DND-41 (cell line): ENCODE results near the gene MYO1D.

Experiments
- ATAC-seq: fragments of 200-7000 bp; cut with Tn5 transposase; 3 replicates; pipeline ENCODE4 v1.9.1; 2021; ENCODE audit warnings: low read depth; ENCODE audit not compliant: insufficient read depth
- DNase-seq: peaks from one replicate; pipeline ENCODE4 v3.0.0-alpha.2; 2020
- H2AFZ ChIP-seq: 2 replicates; pipeline ENCODE4 v1.6.0; 2012; ENCODE audit warnings: low read depth, low read length
- H3K27ac ChIP-seq: 2 replicates; pipeline ENCODE4 v1.5.1; 2012; ENCODE audit warnings: low read length, inconsistent platforms
- H3K27me3 ChIP-seq: fragments of 200-600 bp; sonication (generic); 2 replicates; pipeline ENCODE4 v1.6.0; 2012; ENCODE audit warnings: low read length, mild to moderate bottlenecking, inconsistent platforms; ENCODE audit not compliant: insufficient read depth, poor library complexity
- H3K36me3 ChIP-seq: 2 replicates; pipeline ENCODE4 v1.5.1; 2012; ENCODE audit warnings: low read length, inconsistent platforms; ENCODE audit not compliant: insufficient read depth
- H3K4me1 ChIP-seq: 2 replicates; pipeline ENCODE4 v1.5.1; 2012; ENCODE audit warnings: mild to moderate bottlenecking, low read length; ENCODE audit not compliant: insufficient read depth
- H3K4me2 ChIP-seq: 2 replicates; pipeline ENCODE4 v1.6.0; 2012; ENCODE audit warnings: mild to moderate bottlenecking, moderate library complexity, low read length, inconsistent platforms; ENCODE audit not compliant: insufficient read depth
- H3K4me3 ChIP-seq, 2 experiments: fragments of 200-600 bp in 1 of 2; shearing (Covaris generic) in 1 of 2; 2 replicates each; pipeline ENCODE4 v1.5.1; 2012 to 2016; ENCODE audit warnings: inconsistent platforms in 2 of 2, low read length in 2 of 2, mild to moderate bottlenecking in 2 of 2, low read depth in 1 of 2, moderate library complexity in 1 of 2
- H3K79me2 ChIP-seq: 2 replicates; pipeline ENCODE4 v1.6.0; 2012; ENCODE audit warnings: low read length, inconsistent platforms; ENCODE audit not compliant: insufficient read depth
- H3K9ac ChIP-seq: 2 replicates; pipeline ENCODE4 v1.6.0; 2012; ENCODE audit warnings: low read depth, mild to moderate bottlenecking, inconsistent platforms, low read length, moderate library complexity
- H3K9me3 ChIP-seq: 2 replicates; pipeline ENCODE4 v1.5.1; 2012; ENCODE audit warnings: low read length, moderate library complexity, mild to moderate bottlenecking, inconsistent platforms; ENCODE audit not compliant: insufficient read depth, severe bottlenecking
- H4K20me1 ChIP-seq: 2 replicates; pipeline ENCODE4 v1.6.0; 2012; ENCODE audit warnings: low read length; ENCODE audit not compliant: insufficient read depth
- EZH2 ChIP-seq: IDR thresholded peaks from 3 replicates; pipeline ENCODE4 v1.6.1; 2012; ENCODE audit warnings: borderline replicate concordance, low read depth, mild to moderate bottlenecking, moderate library complexity, low read length, inconsistent platforms; ENCODE audit not compliant: severe bottlenecking
- TF ChIP-seq, protein P1 (sequence below): IDR thresholded peaks from 2 replicates; pipeline ENCODE4 v1.5.1; 2012; ENCODE audit warnings: borderline replicate concordance, low read length, moderate library complexity, mild to moderate bottlenecking; ENCODE audit not compliant: poor library complexity, severe bottlenecking; ENCODE audit errors: extremely low read depth

Gene MYO1D

DNA sequence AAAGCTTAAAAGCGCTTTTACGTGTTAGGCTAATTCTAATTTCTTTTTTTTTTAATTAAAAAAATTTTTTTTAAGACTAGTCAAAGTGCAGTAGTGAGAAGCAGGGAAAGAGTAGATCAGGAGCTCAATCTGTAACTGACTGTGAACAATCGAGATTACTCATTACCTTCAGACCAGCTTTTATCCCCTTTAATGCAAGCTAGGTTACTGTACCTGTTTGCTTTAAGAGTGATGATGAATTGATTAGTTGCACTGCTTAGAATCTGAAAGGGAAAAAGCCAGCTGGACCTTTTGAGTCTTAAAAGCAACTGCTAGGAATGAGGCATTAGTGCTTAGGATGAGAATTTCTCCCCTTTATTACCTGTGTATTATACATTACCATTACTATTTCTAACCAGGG lies 413.6 kb downstream of the MYO1D start:
- H3K36me3 ChIP-seq = peaks cover 96% of the 10 kb centered on the region
- no peak for DNase-seq
- H3K27me3 ChIP-seq = no peaks in the 10 kb centered on the region
- H4K20me1 ChIP-seq = peaks cover 52% of the 10 kb centered on the region; the same call in 1 of the 2 replicates
- no peak overlapping the region for H2AFZ ChIP-seq
- no peak for ATAC-seq
- H3K27ac ChIP-seq = no peak overlapping the region
- H3K4me3 ChIP-seq = no peak overlapping the region
- no peak overlapping the region for H3K4me2 ChIP-seq
- no peaks in the 10 kb centered on the region for H3K9me3 ChIP-seq
- H3K79me2 ChIP-seq = peaks cover 77% of the 10 kb centered on the region
- TF ChIP-seq, protein P1, sequence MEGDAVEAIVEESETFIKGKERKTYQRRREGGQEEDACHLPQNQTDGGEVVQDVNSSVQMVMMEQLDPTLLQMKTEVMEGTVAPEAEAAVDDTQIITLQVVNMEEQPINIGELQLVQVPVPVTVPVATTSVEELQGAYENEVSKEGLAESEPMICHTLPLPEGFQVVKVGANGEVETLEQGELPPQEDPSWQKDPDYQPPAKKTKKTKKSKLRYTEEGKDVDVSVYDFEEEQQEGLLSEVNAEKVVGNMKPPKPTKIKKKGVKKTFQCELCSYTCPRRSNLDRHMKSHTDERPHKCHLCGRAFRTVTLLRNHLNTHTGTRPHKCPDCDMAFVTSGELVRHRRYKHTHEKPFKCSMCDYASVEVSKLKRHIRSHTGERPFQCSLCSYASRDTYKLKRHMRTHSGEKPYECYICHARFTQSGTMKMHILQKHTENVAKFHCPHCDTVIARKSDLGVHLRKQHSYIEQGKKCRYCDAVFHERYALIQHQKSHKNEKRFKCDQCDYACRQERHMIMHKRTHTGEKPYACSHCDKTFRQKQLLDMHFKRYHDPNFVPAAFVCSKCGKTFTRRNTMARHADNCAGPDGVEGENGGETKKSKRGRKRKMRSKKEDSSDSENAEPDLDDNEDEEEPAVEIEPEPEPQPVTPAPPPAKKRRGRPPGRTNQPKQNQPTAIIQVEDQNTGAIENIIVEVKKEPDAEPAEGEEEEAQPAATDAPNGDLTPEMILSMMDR = no peak
- TF ChIP-seq EZH2 = no peak
- H3K9ac ChIP-seq = no peak overlapping the region
- H3K4me1 ChIP-seq = no peaks in the 10 kb centered on the region

DNA sequence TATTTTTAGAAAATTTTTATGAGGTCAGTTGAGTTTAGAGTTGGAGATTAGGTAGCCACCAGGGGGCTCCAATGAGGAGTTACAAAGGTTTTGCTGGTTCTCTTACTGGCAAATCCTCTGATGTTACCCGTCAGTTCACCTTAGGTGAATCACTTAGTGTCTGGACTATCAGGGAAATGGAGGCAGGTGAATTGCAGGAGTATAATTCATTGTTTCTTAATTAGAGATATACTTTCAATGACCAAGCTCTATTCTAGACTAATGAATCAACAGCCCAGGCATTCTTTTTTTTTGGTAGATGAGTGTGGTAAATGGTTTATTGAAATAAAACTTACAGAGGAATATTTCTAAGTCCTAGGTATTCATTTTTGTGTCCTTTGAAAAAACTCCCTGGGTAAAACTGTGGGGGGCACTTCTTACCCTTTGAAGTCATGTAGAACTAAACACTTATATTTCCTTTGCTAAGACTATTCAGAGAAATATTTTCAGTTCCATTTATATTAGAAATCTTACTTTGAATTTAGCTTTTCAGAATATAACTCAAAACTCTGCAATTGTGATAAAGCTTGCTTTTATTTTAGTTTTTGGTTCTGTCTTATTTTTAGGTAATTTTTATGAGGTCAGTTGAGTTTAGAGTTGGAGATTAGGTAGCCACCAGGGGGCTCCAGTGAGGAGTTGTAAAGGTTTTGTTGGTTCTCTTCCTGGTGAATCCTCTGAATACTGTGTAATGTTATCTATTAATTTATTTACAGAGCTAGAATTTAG lies 414.9 kb downstream of the MYO1D start:
- TF ChIP-seq EZH2 = no peak
- TF ChIP-seq, protein P1 = peak; percentile 69
- H2AFZ ChIP-seq = no peak overlapping the region
- H4K20me1 ChIP-seq = peaks cover 57% of the 10 kb centered on the region; the same call in 1 of the 2 replicates
- no peak overlapping the region for H3K4me3 ChIP-seq
- no peak overlapping the region for H3K27ac ChIP-seq
- H3K27me3 ChIP-seq = no peaks in the 10 kb centered on the region
- H3K4me1 ChIP-seq = no peaks in the 10 kb centered on the region
- DNase-seq = peak; percentile 65
- peak; percentile 66 for ATAC-seq
- H3K9me3 ChIP-seq = no peaks in the 10 kb centered on the region
- no peak overlapping the region for H3K9ac ChIP-seq
- H3K4me2 ChIP-seq = no peak overlapping the region
- H3K79me2 ChIP-seq = peaks cover 78% of the 10 kb centered on the region
- peaks cover 96% of the 10 kb centered on the region for H3K36me3 ChIP-seq

DNA sequence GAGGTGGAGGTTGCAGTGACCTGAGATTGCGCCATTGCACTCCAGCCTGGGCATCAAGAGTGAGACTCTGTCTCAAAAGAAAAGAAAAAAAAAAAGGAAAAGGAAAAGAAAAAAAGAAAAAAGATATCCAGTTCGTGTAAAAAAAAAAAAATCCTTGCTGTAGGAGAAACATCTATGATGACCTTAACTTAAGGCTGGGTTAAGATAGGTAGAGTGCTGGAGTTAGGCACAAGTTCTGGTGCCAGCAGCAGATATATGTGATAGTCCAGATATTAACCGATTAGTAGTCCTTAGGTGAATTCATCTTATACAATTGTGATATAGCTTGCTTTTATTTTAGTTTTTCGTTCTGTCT lies 415.4 kb downstream of the MYO1D start:
- H3K27ac ChIP-seq = no peak overlapping the region
- peaks cover 53% of the 10 kb centered on the region; the same call in 1 of the 2 replicates for H4K20me1 ChIP-seq
- H3K36me3 ChIP-seq = peaks cover 95% of the 10 kb centered on the region
- ATAC-seq = peak; percentile 27; the same call in 1 of the 3 replicates
- H3K4me3 ChIP-seq = no peak overlapping the region
- H3K9ac ChIP-seq = no peak overlapping the region
- no peak overlapping the region for H3K4me2 ChIP-seq
- H3K27me3 ChIP-seq = no peaks in the 10 kb centered on the region
- H3K4me1 ChIP-seq = no peaks in the 10 kb centered on the region
- H3K79me2 ChIP-seq = peaks cover 77% of the 10 kb centered on the region
- no peak for DNase-seq
- TF ChIP-seq, protein P1 = no peak
- no peak for TF ChIP-seq EZH2
- no peak overlapping the region for H2AFZ ChIP-seq
- no peaks in the 10 kb centered on the region for H3K9me3 ChIP-seq
